H9 (cell line): ENCODE measurements around the gene WDR72. TPM values are rescaled to one million over a fixed set of nuclear protein-coding genes. Genes with fewer than 3 reads are reported as not detected.

Experiments used
- DNase-seq: peaks from one replicate; pipeline ENCODE4 v3.0.0-alpha.2; 2017
- H2AFZ ChIP-seq: one replicate; pipeline ENCODE4 v1.6.1; 2013; ENCODE audit warnings: mild to moderate bottlenecking, low read length, control low read depth, moderate library complexity
- H2AK5ac ChIP-seq: 2 replicates; pipeline ENCODE4 v1.6.1; 2013; ENCODE audit warnings: low read length, control low read depth, mixed read lengths; ENCODE audit not compliant: insufficient read length
- H2BK120ac ChIP-seq: one replicate; pipeline ENCODE4 v1.6.1; 2013; ENCODE audit warnings: low read depth, mild to moderate bottlenecking, low read length, control low read depth, inconsistent platforms; ENCODE audit not compliant: poor library complexity, severe bottlenecking
- H2BK12ac ChIP-seq: 2 replicates; pipeline ENCODE4 v1.6.1; 2013; ENCODE audit warnings: low read length, control low read depth, mixed read lengths, low read depth; ENCODE audit not compliant: insufficient read length
- H2BK15ac ChIP-seq: 2 replicates; pipeline ENCODE4 v1.6.1; 2013; ENCODE audit warnings: low read depth, low read length, control low read depth
- H2BK20ac ChIP-seq: one replicate; pipeline ENCODE4 v1.6.1; 2013; ENCODE audit warnings: low read depth, mild to moderate bottlenecking, low read length, control low read depth, inconsistent platforms; ENCODE audit not compliant: poor library complexity, severe bottlenecking
- H2BK5ac ChIP-seq: 2 replicates; pipeline ENCODE4 v1.6.1; 2013; ENCODE audit warnings: low read length, control low read depth, mixed read lengths; ENCODE audit not compliant: insufficient read length
- H3K14ac ChIP-seq: 2 replicates; pipeline ENCODE4 v1.6.1; 2013; ENCODE audit warnings: low read length, control low read depth; ENCODE audit not compliant: insufficient read depth
- H3K18ac ChIP-seq: 2 replicates; pipeline ENCODE4 v1.6.1; 2013; ENCODE audit warnings: low read depth, mild to moderate bottlenecking, mixed read lengths, low read length, control low read depth; ENCODE audit not compliant: insufficient read length
- H3K23ac ChIP-seq: 2 replicates; pipeline ENCODE4 v1.6.1; 2013; ENCODE audit warnings: low read length, control low read depth, mixed read lengths, low read depth; ENCODE audit not compliant: insufficient read length
- H3K23me2 ChIP-seq: 2 replicates; pipeline ENCODE4 v1.6.1; 2013; ENCODE audit warnings: low read depth, mild to moderate bottlenecking, mixed read lengths, low read length, control low read depth; ENCODE audit not compliant: insufficient read length, poor library complexity, severe bottlenecking
- H3K27ac ChIP-seq: 2 replicates; pipeline ENCODE4 v1.5.1; 2013; ENCODE audit warnings: low read length, control low read depth, mixed read lengths, low read depth; ENCODE audit not compliant: insufficient read length
- H3K27me3 ChIP-seq: 2 replicates; pipeline ENCODE4 v1.6.1; 2013; ENCODE audit warnings: low read length, control low read depth, inconsistent platforms; ENCODE audit not compliant: insufficient read depth
- H3K4ac ChIP-seq: 2 replicates; pipeline ENCODE4 v1.6.1; 2013; ENCODE audit warnings: low read depth, mild to moderate bottlenecking, control low read depth, inconsistent platforms, low read length, moderate library complexity
- H3K4me1 ChIP-seq: 2 replicates; pipeline ENCODE4 v1.6.1; 2013; ENCODE audit warnings: low read length, control low read depth, inconsistent platforms; ENCODE audit not compliant: insufficient read depth
- H3K4me2 ChIP-seq: 2 replicates; pipeline ENCODE4 v1.6.1; 2013; ENCODE audit warnings: low read length, control low read depth, mixed read lengths; ENCODE audit not compliant: insufficient read length, insufficient read depth
- H3K56ac ChIP-seq: 2 replicates; pipeline ENCODE4 v1.6.1; 2013; ENCODE audit warnings: low read depth, mild to moderate bottlenecking, mixed read lengths, low read length, control low read depth; ENCODE audit not compliant: insufficient read length
- H3K79me1 ChIP-seq: 2 replicates; pipeline ENCODE4 v1.6.1; 2013; ENCODE audit warnings: low read depth, mild to moderate bottlenecking, moderate library complexity, low read length, control low read depth, inconsistent platforms; ENCODE audit not compliant: insufficient read depth, poor library complexity, severe bottlenecking
- H3K79me2 ChIP-seq: 2 replicates; pipeline ENCODE4 v1.6.1; 2013; ENCODE audit warnings: low read length, control low read depth, inconsistent platforms; ENCODE audit not compliant: insufficient read depth
- H3K9ac ChIP-seq: 2 replicates; pipeline ENCODE4 v1.6.1; 2013; ENCODE audit warnings: low read length, control low read depth, mixed read lengths; ENCODE audit not compliant: insufficient read length; ENCODE audit errors: extremely low read depth
- H3K9me3 ChIP-seq: one replicate; pipeline ENCODE4 v1.6.1; 2013; ENCODE audit warnings: low read depth, low read length, inconsistent platforms; ENCODE audit not compliant: control insufficient read depth
- H3T11ph ChIP-seq: one replicate; pipeline ENCODE4 v1.6.1; 2013; ENCODE audit warnings: mild to moderate bottlenecking, low read length, control low read depth, inconsistent platforms
- H4K20me1 ChIP-seq: one replicate; pipeline ENCODE4 v1.6.1; 2013; ENCODE audit not compliant: control insufficient read depth, insufficient read length, insufficient read depth
- H4K5ac ChIP-seq: 2 replicates; pipeline ENCODE4 v1.6.1; 2013; ENCODE audit warnings: low read depth, mild to moderate bottlenecking, mixed read lengths, low read length, control low read depth; ENCODE audit not compliant: insufficient read length
- H4K8ac ChIP-seq: replicated peaks from 2 replicates; pipeline ENCODE4 v1.6.1; 2013; ENCODE audit warnings: low read length, control low read depth, mixed read lengths, low read depth; ENCODE audit not compliant: insufficient read length
- H4K91ac ChIP-seq: 2 replicates; pipeline ENCODE4 v1.6.1; 2013; ENCODE audit warnings: low read depth, mild to moderate bottlenecking, moderate library complexity, mixed read lengths, low read length, control low read depth; ENCODE audit not compliant: insufficient read length
- H3K27ac Mint-ChIP-seq, 3 experiments: 2 replicates in 2 of 3; 3 replicates in 1 of 3; pipeline ENCODE4 v1.8.0; 2020 to 2021; ENCODE audit warnings: mixed read lengths in 3 of 3, mild to moderate bottlenecking in 1 of 3, moderate library complexity in 1 of 3
- H3K27me3 Mint-ChIP-seq: 2 replicates; pipeline ENCODE4 v1.8.0; 2021; ENCODE audit warnings: low read depth, mild to moderate bottlenecking, moderate library complexity, mixed read lengths
- H3K36me3 Mint-ChIP-seq, 3 experiments: 2 replicates in 2 of 3; 3 replicates in 1 of 3; pipeline ENCODE4 v1.8.0; 2020 to 2021; ENCODE audit warnings: low read depth in 3 of 3, mixed read lengths in 3 of 3; ENCODE audit not compliant: insufficient read depth in 1 of 3
- H3K4me1 Mint-ChIP-seq, 2 experiments: 2 replicates each; pipeline ENCODE4 v1.8.0; 2020; ENCODE audit warnings: mixed read lengths in 2 of 2
- H3K4me3 Mint-ChIP-seq, 2 experiments: 2 replicates in 1 of 2; 3 replicates in 1 of 2; pipeline ENCODE4 v1.8.0; 2020 to 2021; ENCODE audit warnings: mild to moderate bottlenecking in 2 of 2, mixed read lengths in 2 of 2, moderate library complexity in 1 of 2
- H3K9me3 Mint-ChIP-seq, 2 experiments: 2 replicates in 1 of 2; 3 replicates in 1 of 2; pipeline ENCODE4 v1.8.0; 2020; ENCODE audit warnings: mild to moderate bottlenecking in 2 of 2, mixed read lengths in 2 of 2, moderate library complexity in 1 of 2
- WGBS: extraction: QIAGEN DNeasy Blood & Tissue Kit; methylation state at CpG from one replicate; pipeline ENCODE4 v1.1.7; 2013; ENCODE audit warnings: missing lambda C conversion rate, low lambda C conversion rate, mixed read lengths; ENCODE audit not compliant: insufficient read length; ENCODE audit errors: extremely low coverage; 5-methylcytosine and 5-hydroxymethylcytosine counted together
- total RNA-seq: library from RNA; stranded (reverse); gene quantifications from 2 replicates; pipeline ENCODE4 v1.2.1, GENCODE V29; 2021
- TF ChIP-seq, protein P1 (sequence below): fragments of 200-600 bp; sonication (generic); conservative IDR thresholded peaks from 3 replicates; pipeline ENCODE4 v1.8.0; 2021; ENCODE audit warnings: antibody characterized with exemption, mild to moderate bottlenecking

The WDR72 gene
- total RNA-seq, 1 experiment from 2014 or later, result 2.9 TPM

GRCh38 chr15:53746101-53746500 lies 13.4 kb downstream of the WDR72 start:
- Histone ChIP-seq H2BK120ac (no peak overlapping the region), H3K4me1 (no peaks in the 10 kb centered on the region), H2BK15ac (no peak overlapping the region), H2BK5ac (no peak overlapping the region), H3K4ac (no peak overlapping the region), H3K23me2 (no peaks in the 10 kb centered on the region), H3T11ph (no peak overlapping the region), H3K27ac (no peak overlapping the region), H3K18ac (no peak overlapping the region), H3K4me2 (no peak overlapping the region), H3K9ac (no peak overlapping the region), H3K9me3 (no peaks in the 10 kb centered on the region), H3K27me3 (no peaks in the 10 kb centered on the region), H3K23ac (no peak overlapping the region), H4K20me1 (no peaks in the 10 kb centered on the region), H2BK12ac (no peak overlapping the region), H2AK5ac (no peak overlapping the region), H4K5ac (no peak overlapping the region), H3K14ac (no peak overlapping the region), H3K79me2 (no peaks in the 10 kb centered on the region), H2AFZ (no peak overlapping the region), H4K91ac (no peak overlapping the region), H4K8ac (no peak overlapping the region), H3K79me1 (no peaks in the 10 kb centered on the region), H2BK20ac (no peak overlapping the region), H3K56ac (no peak overlapping the region)
- TF ChIP-seq, protein P1, sequence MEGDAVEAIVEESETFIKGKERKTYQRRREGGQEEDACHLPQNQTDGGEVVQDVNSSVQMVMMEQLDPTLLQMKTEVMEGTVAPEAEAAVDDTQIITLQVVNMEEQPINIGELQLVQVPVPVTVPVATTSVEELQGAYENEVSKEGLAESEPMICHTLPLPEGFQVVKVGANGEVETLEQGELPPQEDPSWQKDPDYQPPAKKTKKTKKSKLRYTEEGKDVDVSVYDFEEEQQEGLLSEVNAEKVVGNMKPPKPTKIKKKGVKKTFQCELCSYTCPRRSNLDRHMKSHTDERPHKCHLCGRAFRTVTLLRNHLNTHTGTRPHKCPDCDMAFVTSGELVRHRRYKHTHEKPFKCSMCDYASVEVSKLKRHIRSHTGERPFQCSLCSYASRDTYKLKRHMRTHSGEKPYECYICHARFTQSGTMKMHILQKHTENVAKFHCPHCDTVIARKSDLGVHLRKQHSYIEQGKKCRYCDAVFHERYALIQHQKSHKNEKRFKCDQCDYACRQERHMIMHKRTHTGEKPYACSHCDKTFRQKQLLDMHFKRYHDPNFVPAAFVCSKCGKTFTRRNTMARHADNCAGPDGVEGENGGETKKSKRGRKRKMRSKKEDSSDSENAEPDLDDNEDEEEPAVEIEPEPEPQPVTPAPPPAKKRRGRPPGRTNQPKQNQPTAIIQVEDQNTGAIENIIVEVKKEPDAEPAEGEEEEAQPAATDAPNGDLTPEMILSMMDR, result no peak
- whole genome bisulfite sequencing, result no CpG with 5 or more reads among the region's 3 CpGs
- peaks cover 3% of the 10 kb centered on the region; the same call in 1 of the 2 replicates for H3K27me3 Mint-ChIP-seq
- H3K4me3 Mint-ChIP-seq, result no peak overlapping the region
- H3K36me3 Mint-ChIP-seq, result no peaks in the 10 kb centered on the region
- no peak for DNase-seq
- H3K9me3 Mint-ChIP-seq, result no peaks in the 10 kb centered on the region
- no peak overlapping the region for H3K27ac Mint-ChIP-seq
- peaks cover 10% of the 10 kb centered on the region in 2 experiments for H3K4me1 Mint-ChIP-seq
